KMS-11 (cell line): ENCODE measurements around the gene PARP14.
"Not testable (repeated sequence)": the region's sequence is repeated elsewhere in the genome, so short reads cannot be mapped to it uniquely, and the experiment has no call there.

Source experiments
- H2AFZ ChIP-seq: fragments of 200-600 bp; sonication (generic); 2 replicates; pipeline ENCODE4 v1.6.1; 2016; ENCODE audit warnings: antibody characterized with exemption, mixed run types, low read depth
- H3K27ac ChIP-seq: fragments of 200-600 bp; sonication (generic); 2 replicates; pipeline ENCODE4 v1.6.1; 2016; ENCODE audit warnings: mild to moderate bottlenecking, mixed run types
- H3K27me3 ChIP-seq: fragments of 200-600 bp; sonication (generic); 2 replicates; pipeline ENCODE4 v1.6.1; 2017; ENCODE audit warnings: mild to moderate bottlenecking, low read depth, mixed run types, moderate library complexity; ENCODE audit not compliant: insufficient read depth
- H3K36me3 ChIP-seq: fragments of 200-600 bp; sonication (generic); 2 replicates; pipeline ENCODE4 v1.6.1; 2017; ENCODE audit warnings: mild to moderate bottlenecking, mixed run types; ENCODE audit not compliant: insufficient read depth
- H3K4me1 ChIP-seq: fragments of 200-600 bp; sonication (generic); 2 replicates; pipeline ENCODE4 v1.6.1; 2016; ENCODE audit warnings: mild to moderate bottlenecking, low read depth, mixed run types; ENCODE audit not compliant: poor library complexity, severe bottlenecking
- H3K4me2 ChIP-seq: fragments of 200-600 bp; sonication (generic); 2 replicates; pipeline ENCODE4 v1.7.0; 2016; ENCODE audit warnings: mild to moderate bottlenecking, mixed run types
- H3K4me3 ChIP-seq: fragments of 200-600 bp; sonication (generic); IDR thresholded peaks from 2 replicates; pipeline ENCODE4 v1.6.1; 2017; ENCODE audit warnings: low read depth, low read length, mixed read lengths; ENCODE audit not compliant: insufficient read depth
- H3K79me2 ChIP-seq: fragments of 200-600 bp; sonication (generic); 2 replicates; pipeline ENCODE4 v1.6.1; 2016; ENCODE audit warnings: low read depth, mixed run types; ENCODE audit not compliant: insufficient read depth
- H3K9ac ChIP-seq: fragments of 200-600 bp; sonication (generic); 2 replicates; pipeline ENCODE4 v1.6.1; 2016; ENCODE audit warnings: mild to moderate bottlenecking, mixed run types
- H4K20me1 ChIP-seq: fragments of 200-600 bp; sonication (generic); 2 replicates; pipeline ENCODE4 v1.6.1; 2016; ENCODE audit warnings: mild to moderate bottlenecking, mixed run types; ENCODE audit not compliant: insufficient read depth
- TF ChIP-seq, protein P1 (sequence below): fragments of 200-600 bp; sonication (generic); conservative IDR thresholded peaks from 2 replicates; pipeline ENCODE4 v1.6.1; 2017; ENCODE audit warnings: low read depth, mild to moderate bottlenecking, antibody characterized with exemption, low read length, moderate library complexity, mixed read lengths

The PARP14 gene

DNA sequence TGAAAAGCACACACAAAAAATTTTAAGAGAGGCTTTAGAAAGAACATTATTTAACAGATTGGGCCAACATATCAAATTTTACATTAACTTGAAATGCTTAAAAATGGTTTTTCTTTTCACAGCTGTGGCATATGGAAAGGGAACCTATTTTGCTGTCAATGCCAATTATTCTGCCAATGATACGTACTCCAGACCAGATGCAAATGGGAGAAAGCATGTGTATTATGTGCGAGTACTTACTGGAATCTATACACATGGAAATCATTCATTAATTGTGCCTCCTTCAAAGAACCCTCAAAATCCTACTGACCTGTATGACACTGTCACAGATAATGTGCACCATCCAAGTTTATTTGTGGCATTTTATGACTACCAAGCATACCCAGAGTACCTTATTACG lies 47.5 kb downstream of the PARP14 start:
- no peak overlapping the region for H3K4me3 ChIP-seq
- no peak overlapping the region for H3K27ac ChIP-seq
- H3K4me2 ChIP-seq, result no peak overlapping the region
- no peak overlapping the region for H2AFZ ChIP-seq
- no peaks in the 10 kb centered on the region for H4K20me1 ChIP-seq
- TF ChIP-seq, protein P1, sequence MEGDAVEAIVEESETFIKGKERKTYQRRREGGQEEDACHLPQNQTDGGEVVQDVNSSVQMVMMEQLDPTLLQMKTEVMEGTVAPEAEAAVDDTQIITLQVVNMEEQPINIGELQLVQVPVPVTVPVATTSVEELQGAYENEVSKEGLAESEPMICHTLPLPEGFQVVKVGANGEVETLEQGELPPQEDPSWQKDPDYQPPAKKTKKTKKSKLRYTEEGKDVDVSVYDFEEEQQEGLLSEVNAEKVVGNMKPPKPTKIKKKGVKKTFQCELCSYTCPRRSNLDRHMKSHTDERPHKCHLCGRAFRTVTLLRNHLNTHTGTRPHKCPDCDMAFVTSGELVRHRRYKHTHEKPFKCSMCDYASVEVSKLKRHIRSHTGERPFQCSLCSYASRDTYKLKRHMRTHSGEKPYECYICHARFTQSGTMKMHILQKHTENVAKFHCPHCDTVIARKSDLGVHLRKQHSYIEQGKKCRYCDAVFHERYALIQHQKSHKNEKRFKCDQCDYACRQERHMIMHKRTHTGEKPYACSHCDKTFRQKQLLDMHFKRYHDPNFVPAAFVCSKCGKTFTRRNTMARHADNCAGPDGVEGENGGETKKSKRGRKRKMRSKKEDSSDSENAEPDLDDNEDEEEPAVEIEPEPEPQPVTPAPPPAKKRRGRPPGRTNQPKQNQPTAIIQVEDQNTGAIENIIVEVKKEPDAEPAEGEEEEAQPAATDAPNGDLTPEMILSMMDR, result no peak
- no peaks in the 10 kb centered on the region for H3K79me2 ChIP-seq
- H3K36me3 ChIP-seq, result no peaks in the 10 kb centered on the region
- no peaks in the 10 kb centered on the region for H3K4me1 ChIP-seq
- H3K9ac ChIP-seq, result no peak overlapping the region
- H3K27me3 ChIP-seq, result no peaks in the 10 kb centered on the region

- H3K4me3 ChIP-seq, result no peak overlapping the region
- H3K27ac ChIP-seq, result no peak overlapping the region
- no peaks in the 10 kb centered on the region for H3K4me1 ChIP-seq
- no peaks in the 10 kb centered on the region for H3K36me3 ChIP-seq
- H2AFZ ChIP-seq, result no peak overlapping the region
- H3K4me2 ChIP-seq, result no peak overlapping the region
- no peaks in the 10 kb centered on the region for H4K20me1 ChIP-seq
- no peaks in the 10 kb centered on the region for H3K27me3 ChIP-seq
- no peaks in the 10 kb centered on the region for H3K79me2 ChIP-seq
- no peak overlapping the region for H3K9ac ChIP-seq
- TF ChIP-seq, protein P1, result no peak
Measured at GRCh38 chr3:122728756-122729514, 48.3 kb downstream of the PARP14 start.

GRCh38 chr3:122730240-122730639 lies 49.6 kb downstream of the PARP14 start:
- H3K36me3 ChIP-seq, result no peaks in the 10 kb centered on the region
- H3K27me3 ChIP-seq, result no peaks in the 10 kb centered on the region

DNA sequence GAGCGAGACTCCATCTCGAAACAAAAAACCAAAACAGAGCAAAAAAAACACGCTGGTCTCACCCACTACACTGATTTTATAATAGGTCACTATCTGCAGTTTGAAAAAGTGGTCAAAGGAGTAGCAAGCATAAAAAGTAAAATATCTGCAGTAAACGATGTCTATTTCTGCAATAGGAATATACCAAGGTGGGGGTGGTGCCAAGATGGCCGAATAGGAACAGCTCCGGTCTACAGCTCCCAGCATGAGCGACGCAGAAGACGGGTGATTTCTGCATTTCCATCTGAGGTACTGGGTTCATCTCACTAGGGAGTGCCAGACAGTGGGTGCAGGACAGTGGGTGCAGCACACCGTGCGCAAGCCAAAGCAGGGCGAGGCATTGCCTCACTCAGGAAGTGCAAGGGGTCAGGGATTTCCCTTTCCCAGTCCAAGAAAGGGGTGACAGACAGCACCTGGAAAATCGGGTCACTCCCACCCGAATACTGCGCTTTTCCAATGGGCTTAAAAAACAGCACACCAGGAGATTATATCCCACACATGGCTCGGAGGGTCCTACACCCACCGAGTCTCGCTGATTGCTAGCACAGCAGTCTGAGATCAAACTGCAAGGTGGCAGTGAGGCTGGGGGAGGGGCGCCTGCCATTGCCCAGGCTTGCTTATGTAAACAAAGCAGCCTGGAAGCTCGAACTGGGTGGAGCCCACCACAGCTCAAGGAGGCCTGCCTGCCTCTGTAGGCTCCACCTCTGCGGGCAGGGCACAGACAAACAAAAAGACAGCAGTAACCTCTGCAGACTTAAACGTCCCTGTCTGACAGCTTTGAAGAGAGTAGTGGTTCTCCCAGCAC lies 52.3 kb downstream of the PARP14 start:
- H2AFZ ChIP-seq, H3K27ac ChIP-seq, H3K79me2 ChIP-seq, H4K20me1 ChIP-seq, H3K4me3 ChIP-seq, H3K27me3 ChIP-seq, H3K36me3 ChIP-seq, H3K9ac ChIP-seq, H3K4me1 ChIP-seq, H3K4me2 ChIP-seq: not testable (repeated sequence)

More at GRCh38 chr3:122730240-122730639, 49.6 kb downstream of the PARP14 start:
- no peak overlapping the region for H3K4me3 ChIP-seq
- no peak overlapping the region for H2AFZ ChIP-seq
- H4K20me1 ChIP-seq, result no peaks in the 10 kb centered on the region
- no peaks in the 10 kb centered on the region for H3K4me1 ChIP-seq
- H3K27ac ChIP-seq, result no peak overlapping the region
- TF ChIP-seq, protein P1, result no peak
- no peak overlapping the region for H3K4me2 ChIP-seq
- no peak overlapping the region for H3K9ac ChIP-seq
- H3K79me2 ChIP-seq, result no peaks in the 10 kb centered on the region

DNA sequence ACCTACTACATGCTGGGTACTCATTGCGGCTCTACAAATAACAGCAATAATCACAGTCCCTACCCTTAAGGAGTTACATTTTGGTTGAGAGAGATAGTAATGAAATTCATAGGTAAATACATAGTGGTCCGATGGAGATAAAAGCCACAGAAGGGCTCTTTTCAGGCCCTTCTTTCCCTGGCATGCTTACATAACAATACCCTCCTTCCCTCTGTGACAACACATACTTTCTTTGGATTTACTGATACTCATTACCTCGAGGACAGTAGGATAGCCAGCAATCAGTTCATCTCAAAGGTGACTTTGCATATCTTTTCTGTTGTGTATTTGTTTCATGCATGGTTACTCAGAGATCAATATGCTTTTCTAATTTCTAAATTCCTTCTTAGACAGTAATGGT lies 58.5 kb downstream of the PARP14 start:
- H3K4me2 ChIP-seq, result no peak overlapping the region
- H2AFZ ChIP-seq, result no peak overlapping the region
- no peaks in the 10 kb centered on the region for H4K20me1 ChIP-seq
- no peak overlapping the region for H3K27ac ChIP-seq
- H3K27me3 ChIP-seq, result no peaks in the 10 kb centered on the region
- no peak overlapping the region for H3K4me3 ChIP-seq
- no peaks in the 10 kb centered on the region for H3K36me3 ChIP-seq
- H3K9ac ChIP-seq, result no peak overlapping the region
- H3K79me2 ChIP-seq, result no peaks in the 10 kb centered on the region
- TF ChIP-seq, protein P1, result no peak
- H3K4me1 ChIP-seq, result no peaks in the 10 kb centered on the region
